Keratinocyte (primary cell): ENCODE results near the gene MIS18A. TPM values are rescaled to one million over a fixed set of nuclear protein-coding genes. Genes with fewer than 3 reads are reported as not detected.

Experiments
- DNase-seq: peaks from one replicate; pipeline ENCODE4 v3.0.0-alpha.2; 2011; ENCODE audit warnings: low read depth, missing footprints, low spot score
- FAIRE-seq: peaks from 2 replicates; lab custom pipeline; 2011; peaks lifted over from hg19 to GRCh38; lab: Jason Lieb, UNC
- H2AFZ ChIP-seq: 2 replicates; pipeline ENCODE4 v1.6.0; 2012; ENCODE audit warnings: low read length, control low read depth, inconsistent platforms; ENCODE audit not compliant: control insufficient read depth
- H3K27ac ChIP-seq: 2 replicates; pipeline ENCODE4 v1.5.1; 2011; ENCODE audit warnings: low read length; ENCODE audit not compliant: control insufficient read depth, insufficient read depth
- H3K27me3 ChIP-seq: 3 replicates; pipeline ENCODE4 v1.6.0; 2011; ENCODE audit warnings: low read length; ENCODE audit not compliant: control insufficient read depth, insufficient read depth; ENCODE audit errors: extremely low read depth
- H3K36me3 ChIP-seq, 2 experiments: 2 replicates in 1 of 2; 3 replicates in 1 of 2; pipeline ENCODE4 v1.5.1; 2011; ENCODE audit warnings: low read length in 2 of 2, mild to moderate bottlenecking in 1 of 2; ENCODE audit not compliant: control insufficient read depth in 2 of 2, insufficient read depth in 2 of 2; ENCODE audit errors: extremely low read depth in 1 of 2
- H3K4me1 ChIP-seq: 3 replicates; pipeline ENCODE4 v1.5.1; 2011; ENCODE audit warnings: low read length; ENCODE audit not compliant: control insufficient read depth, insufficient read depth; ENCODE audit errors: extremely low read depth
- H3K4me2 ChIP-seq: 3 replicates; pipeline ENCODE4 v1.6.0; 2011; ENCODE audit warnings: low read depth, low read length; ENCODE audit not compliant: control insufficient read depth, insufficient read depth; ENCODE audit errors: extremely low read depth
- H3K4me3 ChIP-seq, 3 experiments: fragments of 200-600 bp in 1 of 3; sonication (generic) in 1 of 3; 2 replicates in 2 of 3; 3 replicates in 1 of 3; pipeline ENCODE4 v1.5.1; 2011 to 2016; ENCODE audit warnings: low read length in 3 of 3, mild to moderate bottlenecking in 3 of 3, control low read depth in 2 of 3, inconsistent platforms in 1 of 3, low read depth in 1 of 3, mixed read lengths in 1 of 3, mixed run types in 1 of 3, moderate library complexity in 1 of 3; ENCODE audit not compliant: control insufficient read depth in 2 of 3, insufficient read depth in 2 of 3; ENCODE audit errors: extremely low read depth in 1 of 3
- H3K79me2 ChIP-seq: 2 replicates; pipeline ENCODE4 v1.6.0; 2012; ENCODE audit warnings: low read length; ENCODE audit not compliant: control insufficient read depth, insufficient read depth
- H3K9ac ChIP-seq: 3 replicates; pipeline ENCODE4 v1.6.0; 2011; ENCODE audit warnings: low read length; ENCODE audit not compliant: control insufficient read depth, insufficient read depth; ENCODE audit errors: extremely low read depth
- H3K9me1 ChIP-seq: 3 replicates; pipeline ENCODE4 v1.6.0; 2011; ENCODE audit warnings: low read length; ENCODE audit not compliant: control insufficient read depth, insufficient read depth; ENCODE audit errors: extremely low read depth
- H3K9me3 ChIP-seq: 2 replicates; pipeline ENCODE4 v1.5.1; 2012; ENCODE audit warnings: low read depth, low read length; ENCODE audit not compliant: control insufficient read depth
- H4K20me1 ChIP-seq: 3 replicates; pipeline ENCODE4 v1.6.0; 2011; ENCODE audit warnings: low read length; ENCODE audit not compliant: control insufficient read depth, insufficient read depth; ENCODE audit errors: extremely low read depth
- CTCF ChIP-seq, 3 experiments: IDR thresholded peaks in 1 of 3; conservative IDR thresholded peaks in 1 of 3; optimal IDR thresholded peaks in 1 of 3; 2 replicates in 2 of 3; 3 replicates in 1 of 3; pipeline versions ENCODE3 to v1.5.1; 2011; ENCODE audit warnings: low read length in 3 of 3, mild to moderate bottlenecking in 3 of 3, moderate library complexity in 2 of 3, control low read depth in 1 of 3, inconsistent platforms in 1 of 3; ENCODE audit not compliant: insufficient read depth in 2 of 3; ENCODE audit errors: extremely low read depth in 1 of 3
- EZH2 ChIP-seq: IDR thresholded peaks from one replicate; pipeline ENCODE4 v1.6.1; 2012; ENCODE audit warnings: inconsistent platforms, mild to moderate bottlenecking, low read length, moderate library complexity
- dilution Hi-C: fragments of 300-500 bp; cut with MboI; formaldehyde crosslinking; loops from one replicate; pipeline ENCODE4 v1.7.0; 2020; ENCODE audit warnings: low sequenced_read_pairs; ENCODE audit not compliant: extremely low pct_ligation_motif_present
- polyA plus RNA-seq, 5 experiments: library from polyadenylated mRNA; depleted of rRNA in 3 of 5; stranded (reverse) in 3 of 5; stranded (forward) in 1 of 5; unstranded in 1 of 5; fragments of >200 nt; gene quantifications; 1 replicate in 1 of 5; 2 replicates in 3 of 5; 3 replicates in 1 of 5; pipeline versions ENCODE4 v1.2.1 to v1.2.3, GENCODE V29; 2011 to 2012; ENCODE audit warnings: missing spikeins in 2 of 5, low read depth in 1 of 5, low replicate concordance in 1 of 5

The MIS18A gene
- polyA plus RNA-seq, 1 donor (not counting 4 experiments of a cell fraction or from before 2014, with no cell fraction given) = 12.1 TPM

DNA sequence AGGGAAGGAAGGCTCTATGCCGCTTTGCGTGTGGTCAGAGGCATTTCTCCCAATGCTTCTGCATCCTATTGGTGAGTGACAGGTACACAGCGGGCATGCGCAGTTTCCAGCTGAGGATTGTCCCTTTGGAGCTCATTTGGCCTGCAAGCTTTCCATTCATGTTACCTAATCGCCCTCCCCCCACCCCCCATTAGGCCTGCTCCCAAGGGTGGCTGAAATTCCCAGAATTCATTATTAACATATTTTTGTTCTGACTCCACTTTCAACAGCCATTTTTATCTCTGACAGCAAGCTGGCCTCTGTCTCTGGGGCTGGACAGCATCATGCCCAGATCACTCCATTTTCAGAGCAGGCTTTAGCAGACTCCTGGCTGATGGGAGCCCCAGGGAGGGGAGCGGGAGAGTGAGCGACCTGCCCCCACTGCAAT lies 25.6 kb downstream of the MIS18A start:
- Histone ChIP-seq H2AFZ (no peak overlapping the region), H3K9me1 (no peaks in the 10 kb centered on the region), H4K20me1 (no peaks in the 10 kb centered on the region), H3K4me3 (no peak overlapping the region), H3K4me1 (peaks cover 7% of the 10 kb centered on the region), H3K36me3 (no peaks in the 10 kb centered on the region), H3K27ac (no peak overlapping the region), H3K9ac (no peak overlapping the region), H3K27me3 (peaks cover 12% of the 10 kb centered on the region), H3K4me2 (no peak overlapping the region), H3K9me3 (no peaks in the 10 kb centered on the region), H3K79me2 (no peaks in the 10 kb centered on the region)
- DNase-seq = no peak
- TF ChIP-seq EZH2 (no peak), CTCF (optimal IDR thresholded peaks at IDR 0.05 in 1 of 3, IDR thresholded peaks at IDR 0.05 in 1 of 3, conservative IDR thresholded peaks at IDR 0.05 in 1 of 3; ENCODE audit: extremely low read depth in 1 of 3, insufficient read depth in 2 of 3, low read length in 3 of 3) (no peak)
- FAIRE-seq = no peak
- dilution Hi-C loops = no loop called here

DNA sequence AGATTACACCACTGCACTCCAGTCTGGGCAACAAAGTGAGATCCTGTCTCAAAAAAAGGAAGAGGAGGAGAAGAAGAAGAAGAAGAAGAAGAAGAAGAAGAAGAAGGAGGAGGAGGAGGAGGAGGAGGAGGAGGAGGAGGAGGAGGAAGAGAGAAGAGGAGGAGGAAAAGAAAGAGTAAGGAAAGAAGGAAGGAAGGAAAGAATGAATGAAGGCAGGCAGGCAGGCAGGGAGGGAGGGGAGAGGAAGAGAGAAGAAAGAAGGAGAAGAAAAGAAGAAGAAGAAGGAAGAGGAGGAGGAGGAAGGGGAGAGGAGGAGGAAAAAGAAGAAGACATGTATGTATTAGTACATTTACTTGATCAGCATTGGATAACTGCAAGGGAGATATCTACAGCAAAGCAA lies 26.7 kb downstream of the MIS18A start:
- Histone ChIP-seq H3K79me2 (no peaks in the 10 kb centered on the region), H3K27me3 (peaks cover 12% of the 10 kb centered on the region), H3K4me3 (no peak overlapping the region), H3K9me3 (no peaks in the 10 kb centered on the region), H3K4me2 (no peak overlapping the region), H3K36me3 (no peaks in the 10 kb centered on the region), H3K9ac (no peak overlapping the region), H3K9me1 (no peaks in the 10 kb centered on the region), H3K4me1 (no peaks in the 10 kb centered on the region), H4K20me1 (no peaks in the 10 kb centered on the region), H2AFZ (no peak overlapping the region), H3K27ac (no peak overlapping the region)
- FAIRE-seq (no peak), DNase-seq (no peak)
- TF ChIP-seq CTCF (optimal IDR thresholded peaks at IDR 0.05 in 1 of 3, IDR thresholded peaks at IDR 0.05 in 1 of 3, conservative IDR thresholded peaks at IDR 0.05 in 1 of 3; ENCODE audit: extremely low read depth in 1 of 3, insufficient read depth in 2 of 3, low read length in 3 of 3) (no peak), EZH2 (no peak)
- dilution Hi-C loops = no loop called here
